HG02852 (cell line): ENCODE measurements around the gene AMMECR1L.
A peak's percentile ranks its signal among the peaks of the same experiment; 100 is the strongest.
"Not testable (repeated sequence)": the region's sequence is repeated elsewhere in the genome, so short reads cannot be mapped to it uniquely, and the experiment has no call there.

Experiments
- ATAC-seq: cut with Tn5 transposase; IDR thresholded peaks from one replicate; pipeline ENCODE4 v1.9.1; 2021; ENCODE audit warnings: mild to moderate bottlenecking, moderate library complexity; ENCODE audit not compliant: unreplicated experiment

AMMECR1L gene

DNA sequence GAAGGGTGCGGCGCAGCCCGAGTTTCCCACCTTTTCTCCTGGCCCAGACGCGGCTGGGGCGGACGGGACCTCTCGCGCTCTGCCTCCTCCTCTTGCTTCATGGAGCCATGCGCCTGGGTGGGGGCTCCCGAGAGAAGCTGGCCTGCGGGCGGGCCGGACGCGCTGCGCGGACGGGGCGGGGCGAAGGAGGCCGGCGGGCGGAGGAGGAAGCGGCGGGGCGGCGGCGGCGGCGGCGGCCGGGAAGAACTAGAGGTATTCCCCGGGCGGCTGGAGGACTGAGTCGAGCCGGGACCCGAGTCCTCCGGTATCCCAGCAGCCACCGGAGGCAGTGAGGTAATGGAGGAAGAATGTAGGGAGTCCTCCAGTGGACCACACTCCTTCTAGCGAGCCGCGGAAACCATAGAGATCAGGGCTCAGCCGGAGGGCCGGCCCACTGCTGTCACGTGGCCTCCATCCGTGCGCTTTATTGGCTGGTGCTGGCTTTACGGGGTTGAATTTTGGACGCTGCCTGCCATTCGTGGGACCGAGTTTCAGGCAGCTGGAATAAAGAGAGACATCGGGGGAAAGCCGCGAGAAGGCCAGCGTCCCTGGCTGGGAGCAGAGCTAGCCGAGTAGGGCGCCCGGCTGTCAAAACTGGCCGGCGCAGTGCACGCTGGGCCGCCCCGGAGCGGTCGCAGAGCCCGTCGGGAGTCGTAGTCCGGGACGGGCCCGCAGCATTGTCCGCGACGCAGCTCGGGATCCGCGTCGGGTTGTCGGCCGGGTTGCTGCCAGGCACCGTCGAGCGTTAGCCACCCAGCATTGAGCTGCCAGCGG, at the start of gene AMMECR1L:
Gene AMMECR1L (minus strand): TSS at position 177 of the 813 bp plus-strand sequence. CDS start 11,722 bp downstream, outside the sequence.
- peak; percentile 89 for ATAC-seq

DNA sequence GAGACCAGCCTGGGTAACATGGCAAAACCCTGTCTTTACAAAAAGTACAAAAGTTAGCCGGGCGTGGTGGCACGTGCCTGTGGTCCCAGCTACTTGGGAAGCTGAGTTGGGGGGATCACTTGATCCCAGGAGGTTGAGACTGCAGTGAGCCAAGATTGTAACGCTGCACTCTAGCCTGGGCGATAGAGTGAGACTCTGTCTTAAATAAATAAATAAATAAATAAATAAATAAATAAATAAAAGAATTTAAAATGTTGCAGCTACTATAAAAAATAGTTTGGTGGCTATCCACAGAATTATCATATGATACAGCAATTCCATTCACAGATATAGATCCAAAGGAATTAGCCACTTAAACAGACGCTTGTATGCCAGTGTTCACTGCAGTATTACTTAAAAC, 49.6 kb upstream of the AMMECR1L start:
- no peak for ATAC-seq

DNA sequence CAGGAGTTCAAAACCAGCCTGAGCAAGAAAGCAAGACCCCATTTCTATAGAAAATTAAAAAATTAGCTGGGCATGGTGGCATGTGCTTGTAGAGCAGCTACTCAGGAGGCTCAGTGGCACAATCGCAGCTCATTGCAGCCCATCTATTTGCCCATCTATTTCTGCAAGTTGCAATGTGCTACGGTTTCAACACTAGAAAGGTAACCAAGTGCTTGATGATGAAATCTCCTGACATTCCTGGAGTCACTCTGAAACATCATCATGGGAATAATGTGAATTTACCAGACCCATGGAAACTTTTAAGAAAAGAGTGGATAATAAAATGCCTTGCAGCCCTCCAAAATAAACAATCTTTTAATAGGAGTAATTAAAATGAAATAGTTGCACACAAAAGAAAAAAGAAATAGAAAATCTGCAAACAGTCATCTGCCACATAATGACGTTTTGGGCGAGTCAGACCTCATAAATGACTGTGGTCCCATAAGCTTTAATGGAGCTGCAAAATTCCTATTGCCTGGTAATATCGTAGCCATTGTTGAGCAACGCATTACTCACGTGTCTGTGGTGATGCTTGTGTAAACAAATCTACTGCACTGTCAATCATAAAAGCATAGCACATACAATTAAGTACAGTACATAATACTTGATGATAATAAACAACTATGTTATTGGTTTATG, 46.6 kb upstream of the AMMECR1L start:
- no peak for ATAC-seq

DNA sequence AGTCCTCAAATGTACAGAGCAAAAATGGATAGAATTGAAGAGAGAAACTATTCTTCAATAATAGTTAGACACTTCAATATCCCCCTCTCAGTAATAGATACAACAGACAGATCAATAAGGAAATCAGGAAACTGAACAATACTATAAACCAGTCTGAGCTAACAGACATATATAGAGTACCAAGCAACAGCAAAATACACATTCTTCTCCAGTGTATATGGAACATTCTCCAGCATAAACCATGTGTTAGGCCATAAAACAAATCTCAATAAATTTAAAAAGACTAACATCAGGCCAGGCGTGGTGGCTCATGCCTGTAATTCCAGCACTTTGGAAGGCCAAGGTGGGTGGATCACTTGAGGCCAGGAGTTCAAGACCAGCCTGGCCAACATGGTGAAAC, 43.7 kb upstream of the AMMECR1L start:
- ATAC-seq = no peak

DNA sequence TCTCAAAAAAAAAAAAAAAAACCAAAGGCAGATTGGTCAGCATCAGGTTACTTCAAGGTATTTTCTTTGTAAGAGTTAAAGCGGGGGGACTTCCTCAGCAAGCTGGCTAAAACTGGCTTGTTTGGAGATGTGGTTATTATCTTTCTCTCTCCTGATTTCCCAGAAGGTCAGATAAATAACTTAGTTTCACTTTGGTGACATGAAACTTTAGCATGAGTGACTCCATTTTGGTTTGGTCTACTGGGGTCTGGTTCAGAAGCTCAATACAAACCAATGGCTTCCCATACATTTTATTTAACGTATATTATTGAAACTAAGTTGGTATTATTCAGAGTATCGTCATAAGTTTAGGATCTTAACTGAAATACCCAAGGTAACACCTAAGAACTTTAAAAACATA, 41.6 kb upstream of the AMMECR1L start:
- no peak for ATAC-seq

DNA sequence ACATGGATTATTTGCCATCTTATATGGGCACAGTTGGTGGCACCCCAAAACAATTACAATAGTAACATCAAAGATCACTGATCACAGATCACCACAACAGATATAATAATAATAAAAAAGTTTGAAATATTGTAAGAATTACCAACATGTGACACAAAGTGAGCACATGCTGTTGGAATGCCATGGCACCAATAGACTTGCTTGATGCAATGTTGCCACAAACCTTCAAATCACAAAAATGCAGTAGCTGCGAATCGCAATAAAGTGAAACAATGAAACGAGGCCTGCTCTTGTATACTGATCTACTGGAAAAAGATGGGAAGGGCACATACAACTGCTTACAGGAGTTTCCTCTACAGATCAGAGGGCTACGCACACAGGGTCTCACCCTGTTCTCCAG, 32.2 kb upstream of the AMMECR1L start:
- no peak for ATAC-seq

DNA sequence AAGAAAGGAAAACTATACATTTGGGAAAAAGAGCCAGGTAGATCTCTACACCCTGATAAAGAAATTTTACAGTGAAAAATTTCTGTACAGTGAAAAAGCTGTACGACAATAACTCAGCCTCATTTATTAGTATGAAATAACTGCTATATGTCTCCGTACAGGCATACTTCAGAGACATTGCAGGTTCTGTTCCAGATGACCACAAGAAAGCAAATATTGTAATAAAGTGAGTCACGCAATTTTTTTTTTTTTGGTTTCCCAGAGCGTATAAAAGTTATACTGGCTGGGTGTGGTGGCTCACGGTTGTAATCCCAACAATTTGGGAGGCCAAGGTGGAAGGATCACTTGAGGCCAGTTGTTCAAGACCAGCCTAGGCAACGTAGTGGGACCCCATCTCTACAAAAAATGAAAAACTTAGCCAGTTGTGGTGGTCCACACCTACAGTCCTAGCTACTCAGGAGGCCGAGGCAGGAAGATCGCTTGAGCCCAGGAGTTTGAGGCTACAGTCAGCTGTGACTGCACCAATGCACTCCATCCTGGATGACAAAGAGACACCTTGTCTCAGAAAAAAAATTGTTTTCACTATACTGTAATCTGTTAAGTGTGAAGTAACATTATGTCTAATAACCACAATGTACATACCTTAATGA, 28.2 kb upstream of the AMMECR1L start:
- ATAC-seq = no peak

DNA sequence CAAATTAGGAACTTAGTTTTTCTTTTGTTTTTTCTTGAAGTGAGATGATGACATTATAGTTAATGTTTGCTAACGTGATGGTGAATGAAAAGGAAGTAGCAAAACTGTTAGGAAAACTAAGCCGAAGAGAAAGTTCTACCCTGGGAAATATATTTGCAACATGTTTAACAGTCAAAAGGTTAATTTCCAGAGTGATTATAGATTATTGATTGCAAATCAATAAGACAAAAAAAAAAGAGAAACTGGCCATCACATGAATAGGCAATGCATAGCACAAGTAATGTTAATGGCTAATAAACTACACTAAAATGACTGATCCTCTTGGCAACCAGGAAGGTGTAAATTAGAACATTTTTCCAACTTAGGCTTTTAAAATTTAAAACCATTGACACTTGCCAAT, 26.0 kb upstream of the AMMECR1L start:
- no peak for ATAC-seq

DNA sequence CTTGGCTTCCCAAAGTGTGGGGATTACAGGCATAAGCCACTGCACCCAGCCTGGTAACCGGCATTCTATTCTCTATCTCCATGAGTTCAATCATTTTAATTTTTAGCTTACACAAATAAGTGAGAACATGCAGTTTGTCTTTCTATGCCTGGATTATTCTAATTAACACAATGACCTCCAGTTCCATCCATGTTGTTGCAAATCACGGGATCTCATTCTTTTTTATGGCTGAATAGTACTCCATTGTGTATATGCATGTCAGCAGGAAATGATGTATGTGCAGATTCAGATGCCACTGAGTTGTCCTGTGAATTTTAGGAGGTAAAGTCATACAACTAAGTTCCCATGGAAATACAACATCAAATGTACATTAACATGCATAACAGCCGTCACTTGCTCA, 24.7 kb upstream of the AMMECR1L start:
- no peak for ATAC-seq

DNA sequence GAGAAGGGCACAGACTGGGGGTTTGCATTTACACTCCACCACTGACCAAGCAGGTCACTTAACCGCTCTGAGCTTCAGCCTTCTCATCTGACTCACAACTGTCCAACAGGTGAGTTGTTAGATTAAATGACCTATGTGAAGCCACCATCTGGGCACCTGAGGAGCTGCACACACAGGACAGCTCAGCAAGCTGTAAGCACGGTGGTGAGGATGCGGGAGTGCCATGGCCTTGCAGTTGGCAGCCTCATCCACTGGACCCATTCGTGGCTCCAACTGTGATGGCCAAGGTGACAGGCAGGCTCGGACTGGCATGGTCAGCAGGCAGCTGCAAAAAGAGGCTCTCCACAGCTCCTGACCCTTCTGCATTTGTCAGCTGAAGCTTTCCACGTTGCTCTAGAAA, 23.3 kb upstream of the AMMECR1L start:
- ATAC-seq = no peak

DNA sequence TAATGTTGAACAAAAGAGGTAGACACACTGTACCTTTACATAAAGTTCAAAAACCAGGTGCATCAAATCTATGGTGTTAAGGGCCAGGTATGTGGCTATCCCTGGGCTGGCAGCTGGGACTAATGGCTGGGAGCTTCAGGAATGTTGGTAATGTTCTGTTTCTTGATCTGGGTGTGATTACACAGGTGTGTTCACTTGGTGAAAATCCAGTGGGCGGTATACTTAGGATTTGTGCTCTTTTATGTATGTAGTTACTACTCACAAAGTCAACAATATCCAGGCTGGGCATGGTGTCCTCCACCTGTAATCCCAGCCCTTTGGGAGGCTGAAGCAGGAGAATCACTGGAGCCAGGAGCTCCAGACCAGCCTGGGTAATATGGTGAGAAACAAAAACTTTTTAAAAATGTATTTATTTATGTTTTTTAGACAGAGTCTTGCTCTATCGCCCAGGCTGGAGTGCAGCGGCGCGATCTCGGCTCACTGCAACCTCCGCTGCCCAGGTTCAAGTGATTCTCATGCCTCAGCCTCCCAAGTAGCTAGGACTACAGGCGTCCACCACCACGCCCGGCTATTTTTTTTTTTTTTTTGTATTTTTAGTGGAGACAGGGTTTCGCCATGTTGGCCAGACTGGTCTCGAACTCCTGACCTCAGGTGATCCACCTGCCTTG, 22.1 kb upstream of the AMMECR1L start:
- not testable (repeated sequence) for ATAC-seq

DNA sequence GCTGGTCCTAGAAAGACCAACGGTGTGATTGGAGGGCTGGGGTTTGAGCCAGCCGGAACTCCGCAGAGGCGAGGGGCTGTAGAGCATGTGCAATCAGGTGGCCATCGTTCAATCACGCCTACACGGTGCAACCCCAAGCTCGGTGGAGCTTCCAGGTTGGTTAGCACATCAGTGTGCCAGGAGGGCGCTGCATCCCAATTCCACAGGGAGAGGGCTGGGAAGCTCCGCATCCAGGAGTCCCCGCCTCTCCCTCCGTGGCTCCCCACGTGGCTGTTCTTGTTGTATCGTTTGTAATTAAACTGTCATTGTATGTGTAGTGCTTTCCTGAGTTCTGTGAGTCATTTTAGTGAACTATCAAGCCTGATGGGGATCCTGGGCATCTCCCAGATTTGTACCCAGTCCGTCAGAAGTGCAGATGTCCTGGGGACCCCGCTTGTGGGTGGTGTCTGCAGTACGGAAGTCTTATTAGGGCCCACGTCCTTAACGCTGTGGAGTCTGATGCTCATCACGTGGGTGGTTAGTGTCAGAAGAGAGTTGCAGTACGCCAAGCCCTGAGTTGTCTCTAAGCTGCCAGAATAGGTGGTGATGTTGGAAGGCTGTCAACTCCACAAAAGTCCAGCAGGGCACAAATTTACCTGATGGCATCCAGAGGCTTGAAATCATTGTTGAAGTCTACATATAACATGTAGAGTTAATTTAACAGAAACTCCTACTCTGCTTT, 20.6 kb upstream of the AMMECR1L start:
- ATAC-seq = no peak

DNA sequence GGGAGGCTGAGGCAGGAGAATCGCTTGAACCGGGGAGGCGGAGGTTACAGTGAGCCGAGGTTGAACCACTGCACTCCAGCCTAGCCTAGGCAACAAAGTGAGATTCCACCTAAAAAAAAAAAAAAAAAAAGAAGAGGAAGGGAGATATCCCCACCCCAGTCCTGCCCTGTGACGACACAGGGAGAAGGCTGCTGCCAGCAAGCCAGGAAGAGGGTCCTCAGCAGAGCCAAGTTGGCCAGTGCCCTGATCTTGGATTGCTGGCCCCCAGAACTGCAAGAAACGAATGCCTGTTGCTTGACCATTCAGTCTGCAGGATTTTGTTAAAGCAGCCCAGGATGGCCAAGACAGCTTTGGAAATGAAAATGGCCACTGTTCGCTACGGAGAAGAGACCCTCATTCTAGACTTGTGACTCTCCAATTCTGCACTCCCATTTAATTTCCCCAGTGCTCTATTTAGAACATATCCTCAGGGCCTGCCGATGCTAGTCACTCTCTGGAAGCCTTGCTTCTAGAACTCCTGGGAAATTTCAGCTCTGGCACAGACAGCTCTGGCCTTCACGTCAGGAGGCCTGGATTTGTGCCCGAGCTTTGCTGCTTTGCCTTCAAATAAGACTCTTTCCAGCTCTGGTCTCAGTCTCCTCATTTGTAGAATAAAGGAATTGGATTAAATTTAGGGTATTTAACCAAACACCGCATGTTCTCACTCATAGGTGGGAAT, 15.7 kb upstream of the AMMECR1L start:
- ATAC-seq = no peak

DNA sequence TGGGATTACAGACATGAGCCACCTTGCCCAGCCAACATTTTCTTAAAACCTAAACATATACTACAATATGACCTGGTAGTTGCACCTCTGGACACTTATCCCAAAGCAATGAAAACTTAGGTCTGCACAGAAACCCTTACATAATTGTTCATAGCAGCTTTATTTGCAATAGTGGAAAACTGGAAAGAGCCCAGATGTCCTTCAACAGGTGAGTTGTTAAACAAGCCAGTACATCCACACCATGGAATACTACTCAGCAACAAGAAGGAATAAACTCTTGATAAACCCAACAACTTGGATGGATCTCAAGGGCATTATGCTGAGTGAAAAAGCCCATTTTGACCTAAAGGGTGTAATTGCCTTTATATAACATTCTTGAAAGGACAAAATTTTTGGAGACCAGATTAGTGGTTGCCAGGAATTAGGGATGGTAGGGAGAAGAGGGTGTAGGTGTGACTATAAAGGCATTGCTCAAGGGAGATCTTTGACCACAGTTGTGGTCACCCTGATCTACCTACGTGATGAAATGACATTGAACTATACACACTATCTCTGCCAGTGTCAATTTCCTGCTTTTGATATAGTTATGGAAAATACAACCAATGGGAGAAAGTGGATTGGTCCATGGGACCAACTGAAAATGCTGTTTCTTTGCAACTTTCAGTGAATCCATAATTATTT, 11.9 kb upstream of the AMMECR1L start:
- ATAC-seq = no peak

DNA sequence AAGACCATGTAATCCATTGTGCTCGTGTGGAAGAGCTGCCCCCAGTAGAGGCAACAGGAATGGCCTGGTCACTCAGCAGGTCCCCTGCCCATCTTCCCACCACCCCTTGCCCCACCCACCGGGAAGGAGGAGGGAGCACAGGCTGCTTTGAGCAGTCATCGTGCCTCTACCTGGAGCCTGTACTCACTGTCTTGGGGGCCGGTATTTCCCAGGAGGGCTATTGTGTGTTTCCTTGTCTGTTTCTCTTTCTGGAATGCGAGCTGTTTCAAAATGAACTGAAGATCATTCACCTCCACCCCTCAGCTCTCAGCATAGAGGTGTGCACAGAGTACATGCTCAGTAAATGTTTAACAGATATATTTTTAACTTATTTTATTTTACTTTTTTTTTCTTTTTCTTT, 7.7 kb upstream of the AMMECR1L start:
- no peak for ATAC-seq

DNA sequence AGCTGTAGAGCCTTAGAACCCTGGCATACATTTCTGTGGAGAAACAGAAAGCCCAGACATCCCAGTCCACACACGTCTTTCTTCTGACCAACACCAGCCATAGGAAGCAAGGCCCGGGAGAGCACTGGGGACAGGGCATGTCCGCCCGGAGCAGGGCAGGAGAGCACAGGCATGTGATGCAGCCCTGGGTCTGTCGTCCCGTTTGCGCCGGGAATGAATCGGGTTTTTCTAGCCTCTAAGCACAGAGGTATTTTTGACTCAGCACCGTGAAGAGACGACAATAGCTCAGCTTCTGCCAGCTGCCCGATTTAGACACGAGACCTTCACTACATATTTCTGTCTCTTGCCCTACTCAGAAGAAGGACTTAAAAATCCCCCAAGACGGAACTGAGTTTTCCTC, 7.3 kb upstream of the AMMECR1L start:
- ATAC-seq = no peak

DNA sequence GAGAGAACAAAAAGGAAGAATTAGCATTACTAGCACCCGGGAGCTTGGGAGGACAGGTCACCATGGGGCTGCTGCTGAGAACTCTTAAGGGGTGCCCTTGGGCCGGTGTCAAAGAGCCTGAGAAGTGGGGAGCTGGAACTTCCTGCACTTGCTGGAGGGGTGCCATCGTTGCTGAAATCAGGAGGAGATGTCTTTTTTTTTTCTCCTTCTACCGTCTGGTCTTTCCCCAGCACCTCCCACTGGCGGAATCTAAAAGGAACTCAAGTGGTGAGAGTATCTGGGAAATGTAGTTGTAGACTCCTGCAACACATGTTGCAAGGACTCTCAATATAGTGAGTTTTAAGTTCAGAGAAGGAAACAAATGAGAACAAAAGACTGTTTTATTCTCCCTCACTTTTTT, 6.1 kb upstream of the AMMECR1L start:
- ATAC-seq = no peak

DNA sequence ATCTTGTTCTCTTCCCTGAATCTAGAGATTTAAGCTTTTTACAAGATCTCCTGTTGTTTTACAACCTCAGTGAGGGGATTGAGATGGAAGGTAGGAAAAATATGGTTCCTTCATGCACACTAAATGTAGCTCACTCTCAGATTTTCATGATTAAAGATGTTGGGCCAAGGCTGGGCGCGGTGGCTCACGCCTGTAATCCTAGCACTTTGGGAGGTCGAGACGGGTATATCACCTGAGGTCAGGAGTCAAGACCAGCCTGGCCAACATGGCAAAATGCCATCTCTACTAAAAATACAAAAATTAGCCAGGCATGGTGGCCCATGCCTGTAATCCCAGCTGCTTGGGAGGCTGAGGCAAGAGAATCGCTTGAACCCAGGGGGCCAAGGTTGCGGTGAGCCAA, 5.0 kb upstream of the AMMECR1L start:
- not testable (repeated sequence) for ATAC-seq

DNA sequence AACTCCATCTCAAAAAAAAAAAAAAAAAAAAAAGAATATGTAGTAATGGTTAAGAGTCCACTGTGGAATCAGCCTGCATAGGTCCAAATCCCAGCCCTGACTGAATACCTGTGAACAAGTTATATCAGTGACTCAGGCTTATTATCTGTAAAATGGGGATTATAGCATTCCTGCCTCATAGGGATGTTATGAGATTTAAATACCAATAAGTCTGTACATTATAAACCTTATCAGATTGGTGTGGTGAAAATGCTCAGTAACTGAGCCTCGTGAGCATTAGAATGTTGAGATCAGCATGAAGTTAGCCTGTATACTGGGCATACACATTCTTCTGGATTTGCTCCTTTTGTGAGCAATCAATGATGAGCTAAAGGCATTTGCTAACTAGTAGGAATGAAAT, 3.0 kb upstream of the AMMECR1L start:
- ATAC-seq = no peak

DNA sequence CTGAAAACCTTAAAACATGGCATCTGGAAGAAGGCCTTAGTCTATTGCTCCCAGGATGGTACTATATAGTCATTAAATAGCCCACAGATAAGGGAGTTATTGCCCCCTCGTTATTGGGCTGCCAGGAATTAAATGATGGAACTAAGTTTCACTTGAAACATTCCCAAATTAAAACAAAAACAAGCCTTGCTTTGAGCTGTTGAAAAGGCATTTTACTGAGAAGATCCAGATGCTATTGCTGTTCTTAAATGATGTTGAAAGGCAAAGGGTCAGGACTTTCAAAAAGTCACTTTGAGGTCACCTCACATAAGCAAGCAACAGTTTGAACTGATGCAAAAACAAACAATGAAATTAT, 2.0 kb upstream of the AMMECR1L start:
- ATAC-seq = no peak
